Suppressor macrophage treated with lipopolysaccharide for 4 hours (primary cell): ENCODE results near the gene TGM6.

ENCODE experiments used
- DNase-seq: peaks from one replicate; pipeline ENCODE4 v3.0.0-alpha.2; 2020

The TGM6 gene

GRCh38 chr20:2459981-2460751, 79.5 kb downstream of the TGM6 start:
- no peak for DNase-seq

- no peak for DNase-seq
Measured at GRCh38 chr20:2460752-2461424, 80.2 kb downstream of the TGM6 start.

GRCh38 chr20:2462484-2462883, 81.8 kb downstream of the TGM6 start:
- no peak for DNase-seq

GRCh38 chr20:2463616-2464365, 83.1 kb downstream of the TGM6 start:
- DNase-seq, result no peak

GRCh38 chr20:2465100-2465499, 84.4 kb downstream of the TGM6 start:
- DNase-seq, result no peak

GRCh38 chr20:2467412-2467811, 86.7 kb downstream of the TGM6 start:
- no peak for DNase-seq

GRCh38 chr20:2468581-2469407, 88.1 kb downstream of the TGM6 start:
- no peak for DNase-seq

GRCh38 chr20:2469991-2470422, 89.3 kb downstream of the TGM6 start:
- DNase-seq, result peak; percentile 61

GRCh38 chr20:2470423-2471193, 89.9 kb downstream of the TGM6 start, which contains the start of gene SNRPB:
TSS of gene SNRPB (minus strand) at chr20:2470789. CDS start at chr20:2470690, 99 bp downstream.
- DNase-seq, result peak; percentile 99

- DNase-seq, result no peak
Measured at GRCh38 chr20:2473516-2473915, 92.8 kb downstream of the TGM6 start.

- no peak for DNase-seq
Measured at GRCh38 chr20:2475850-2476741, 95.4 kb downstream of the TGM6 start.

- DNase-seq, result no peak
Measured at GRCh38 chr20:2476742-2477615, 96.3 kb downstream of the TGM6 start.

GRCh38 chr20:2480381-2480780, 99.7 kb downstream of the TGM6 start:
- DNase-seq, result no peak
